ENCODE data around the gene RIC8B.

- TF ChIP-seq CTCF (IDR thresholded peaks at IDR 0.05) = no peak
- TF ChIP-seq POLR2A (IDR thresholded peaks at IDR 0.05) = no peak
These were observed 9.7 kb upstream of the RIC8B start for GRCh38 chr12:106764738-106765137.

Data from tibial nerve (tissue), 3 donors.